Body of pancreas (tissue), 4 donors: ENCODE data around the gene PAN2. TPM values are rescaled to one million over a fixed set of nuclear protein-coding genes. Genes with fewer than 3 reads are reported as not detected.
A peak's percentile ranks its signal among the peaks of the same experiment; 100 is the strongest.

Experiments
- ATAC-seq: fragments of 150-250 bp; one replicate; pipeline ENCODE4 v1.9.1; 2016
- DNase-seq, 4 donors: peaks; one replicate each; pipeline ENCODE4 v3.0.0-alpha.2; 2019
- H3K27ac ChIP-seq, 4 donors: fragments of 200-600 bp; sonication (generic); 1 replicate in 3 of 4; 2 replicates in 1 of 4; pipeline versions ENCODE4 v1.5.1 to v1.6.1; 2016 to 2019; ENCODE audit warnings: mild to moderate bottlenecking in 1 of 4, mixed read lengths in 1 of 4, moderate library complexity in 1 of 4
- H3K27me3 ChIP-seq, 2 donors: fragments of 200-600 bp; sonication (generic); one replicate each; pipeline ENCODE4 v1.6.0; 2016; ENCODE audit warnings: mild to moderate bottlenecking in 1 of 2
- H3K36me3 ChIP-seq, 2 donors: fragments of 200-600 bp; sonication (generic); replicated peaks in 1 of 2; 2 replicates each; pipeline ENCODE4 v1.5.1; 2016; ENCODE audit warnings: low read depth in 2 of 2; ENCODE audit not compliant: insufficient read depth in 1 of 2
- H3K4me1 ChIP-seq: fragments of 200-600 bp; sonication (generic); one replicate; pipeline ENCODE4 v1.6.0; 2016
- H3K4me3 ChIP-seq, 2 donors: fragments of 200-600 bp; sonication (generic); 1 replicate in 1 of 2; 2 replicates in 1 of 2; pipeline ENCODE4 v1.5.1; 2016 to 2019
- H3K9me3 ChIP-seq, 3 donors: fragments of 200-600 bp; sonication (generic); 1 replicate in 2 of 3; 2 replicates in 1 of 3; pipeline ENCODE4 v1.5.1; 2016
- POLR2A ChIP-seq, 3 donors: fragments of 450-650 bp; IDR thresholded peaks; one replicate each; pipeline ENCODE4 v1.6.1; 2016; ENCODE audit warnings: antibody characterized with exemption in 3 of 3, mild to moderate bottlenecking in 2 of 3
- WGBS, 2 donors: methylation state at CpG; one replicate each; pipeline ENCODE4 v1.1.5; 2017; 5-methylcytosine and 5-hydroxymethylcytosine counted together
- intact Hi-C: fragments of 100-400 bp; cut with DNase I; formaldehyde crosslinking; loops from one replicate; pipeline ENCODE4 v1.15.1; 2023
- total RNA-seq, 2 donors: library from RNA; depleted of rRNA; stranded (reverse); fragments of >200 nt; gene quantifications; one replicate each; pipeline ENCODE4 v1.1.0, GENCODE V29; 2016
- TF ChIP-seq, protein P1 (sequence below), 7 experiments: fragments of 450-650 bp in 4 of 7; fragments of 200-600 bp in 3 of 7; sonication (generic) in 3 of 7; IDR thresholded peaks; one replicate each; pipeline ENCODE4 v1.5.1; 2016 to 2019; ENCODE audit warnings: antibody characterized with exemption in 7 of 7

PAN2 gene, protein sequence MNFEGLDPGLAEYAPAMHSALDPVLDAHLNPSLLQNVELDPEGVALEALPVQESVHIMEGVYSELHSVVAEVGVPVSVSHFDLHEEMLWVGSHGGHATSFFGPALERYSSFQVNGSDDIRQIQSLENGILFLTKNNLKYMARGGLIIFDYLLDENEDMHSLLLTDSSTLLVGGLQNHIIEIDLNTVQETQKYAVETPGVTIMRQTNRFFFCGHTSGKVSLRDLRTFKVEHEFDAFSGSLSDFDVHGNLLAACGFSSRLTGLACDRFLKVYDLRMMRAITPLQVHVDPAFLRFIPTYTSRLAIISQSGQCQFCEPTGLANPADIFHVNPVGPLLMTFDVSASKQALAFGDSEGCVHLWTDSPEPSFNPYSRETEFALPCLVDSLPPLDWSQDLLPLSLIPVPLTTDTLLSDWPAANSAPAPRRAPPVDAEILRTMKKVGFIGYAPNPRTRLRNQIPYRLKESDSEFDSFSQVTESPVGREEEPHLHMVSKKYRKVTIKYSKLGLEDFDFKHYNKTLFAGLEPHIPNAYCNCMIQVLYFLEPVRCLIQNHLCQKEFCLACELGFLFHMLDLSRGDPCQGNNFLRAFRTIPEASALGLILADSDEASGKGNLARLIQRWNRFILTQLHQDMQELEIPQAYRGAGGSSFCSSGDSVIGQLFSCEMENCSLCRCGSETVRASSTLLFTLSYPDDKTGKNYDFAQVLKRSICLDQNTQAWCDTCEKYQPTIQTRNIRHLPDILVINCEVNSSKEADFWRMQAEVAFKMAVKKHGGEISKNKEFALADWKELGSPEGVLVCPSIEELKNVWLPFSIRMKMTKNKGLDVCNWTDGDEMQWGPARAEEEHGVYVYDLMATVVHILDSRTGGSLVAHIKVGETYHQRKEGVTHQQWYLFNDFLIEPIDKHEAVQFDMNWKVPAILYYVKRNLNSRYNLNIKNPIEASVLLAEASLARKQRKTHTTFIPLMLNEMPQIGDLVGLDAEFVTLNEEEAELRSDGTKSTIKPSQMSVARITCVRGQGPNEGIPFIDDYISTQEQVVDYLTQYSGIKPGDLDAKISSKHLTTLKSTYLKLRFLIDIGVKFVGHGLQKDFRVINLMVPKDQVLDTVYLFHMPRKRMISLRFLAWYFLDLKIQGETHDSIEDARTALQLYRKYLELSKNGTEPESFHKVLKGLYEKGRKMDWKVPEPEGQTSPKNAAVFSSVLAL
- 10 to 100 TPM; 47.2 to 59.0 TPM for total RNA-seq

DNA sequence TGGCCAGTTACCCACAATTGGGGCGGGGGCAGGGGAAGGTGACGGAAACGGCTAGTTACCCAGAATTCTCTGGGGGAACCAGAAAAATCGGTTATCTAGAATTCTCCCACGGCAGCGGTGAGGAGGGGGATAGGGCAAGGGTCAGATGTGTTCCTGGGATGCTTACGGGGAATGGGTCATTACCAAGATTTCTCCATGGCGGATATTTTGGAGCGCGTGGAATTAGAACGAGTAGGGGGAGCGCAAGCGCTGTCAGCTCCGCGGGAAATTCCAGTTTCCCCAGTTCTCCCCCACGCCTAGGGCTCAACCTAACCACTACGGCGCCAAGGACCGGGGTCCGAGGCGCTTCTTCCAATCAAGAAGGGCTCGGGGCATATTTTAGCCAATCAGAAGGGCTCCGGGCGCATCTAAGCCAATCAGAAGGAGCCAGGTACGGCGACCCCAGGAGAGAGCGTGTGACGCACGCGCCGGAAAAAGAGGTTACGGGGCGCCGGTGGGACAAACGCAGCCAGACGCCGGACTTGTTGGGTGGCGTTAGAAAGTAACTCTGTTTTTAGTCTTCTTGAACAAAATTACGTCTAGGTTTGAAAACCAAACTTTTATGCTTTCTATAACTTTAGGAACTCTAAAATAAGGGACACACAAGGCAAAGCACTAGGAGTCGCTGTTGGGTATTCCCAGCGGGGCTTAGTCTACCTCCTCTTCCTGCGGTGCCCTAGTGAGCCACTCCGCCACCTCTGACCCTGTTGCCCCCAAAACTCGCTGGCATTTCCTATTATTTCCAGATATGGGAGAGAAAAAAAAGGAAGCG lies at the start of gene PAN2:
Gene PAN2 (minus strand): TSS at position 322 of the 811 bp plus-strand sequence. CDS start 906 bp downstream, outside the sequence.
- 0 to 1% methylated on average over 40 to 45 of the region's 45 CpGs for WGBS, 2 donors
- DNase-seq: peak; percentile 96 to 99 (median 97)
- intact Hi-C loops: no loop called here
- Histone ChIP-seq H3K9me3 (no peaks in the 10 kb centered on the region), H3K4me1 (peaks cover 15% of the 10 kb centered on the region), H3K36me3 (no peaks in the 10 kb centered on the region), H3K27ac (peak within 1 kb of the TSS; percentile 94 to 99 (median 98)), H3K27me3 (no peaks in the 10 kb centered on the region), H3K4me3 (peak within 1 kb of the TSS; percentile 21 to 32)
- peak; percentile 99 for ATAC-seq
- TF ChIP-seq, protein P1, sequence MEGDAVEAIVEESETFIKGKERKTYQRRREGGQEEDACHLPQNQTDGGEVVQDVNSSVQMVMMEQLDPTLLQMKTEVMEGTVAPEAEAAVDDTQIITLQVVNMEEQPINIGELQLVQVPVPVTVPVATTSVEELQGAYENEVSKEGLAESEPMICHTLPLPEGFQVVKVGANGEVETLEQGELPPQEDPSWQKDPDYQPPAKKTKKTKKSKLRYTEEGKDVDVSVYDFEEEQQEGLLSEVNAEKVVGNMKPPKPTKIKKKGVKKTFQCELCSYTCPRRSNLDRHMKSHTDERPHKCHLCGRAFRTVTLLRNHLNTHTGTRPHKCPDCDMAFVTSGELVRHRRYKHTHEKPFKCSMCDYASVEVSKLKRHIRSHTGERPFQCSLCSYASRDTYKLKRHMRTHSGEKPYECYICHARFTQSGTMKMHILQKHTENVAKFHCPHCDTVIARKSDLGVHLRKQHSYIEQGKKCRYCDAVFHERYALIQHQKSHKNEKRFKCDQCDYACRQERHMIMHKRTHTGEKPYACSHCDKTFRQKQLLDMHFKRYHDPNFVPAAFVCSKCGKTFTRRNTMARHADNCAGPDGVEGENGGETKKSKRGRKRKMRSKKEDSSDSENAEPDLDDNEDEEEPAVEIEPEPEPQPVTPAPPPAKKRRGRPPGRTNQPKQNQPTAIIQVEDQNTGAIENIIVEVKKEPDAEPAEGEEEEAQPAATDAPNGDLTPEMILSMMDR (IDR thresholded peaks at IDR 0.05): peak; percentile 8 to 69 (median 59)
- TF ChIP-seq POLR2A (IDR thresholded peaks at IDR 0.05): peak; percentile 45 to 85 (median 84)

DNA sequence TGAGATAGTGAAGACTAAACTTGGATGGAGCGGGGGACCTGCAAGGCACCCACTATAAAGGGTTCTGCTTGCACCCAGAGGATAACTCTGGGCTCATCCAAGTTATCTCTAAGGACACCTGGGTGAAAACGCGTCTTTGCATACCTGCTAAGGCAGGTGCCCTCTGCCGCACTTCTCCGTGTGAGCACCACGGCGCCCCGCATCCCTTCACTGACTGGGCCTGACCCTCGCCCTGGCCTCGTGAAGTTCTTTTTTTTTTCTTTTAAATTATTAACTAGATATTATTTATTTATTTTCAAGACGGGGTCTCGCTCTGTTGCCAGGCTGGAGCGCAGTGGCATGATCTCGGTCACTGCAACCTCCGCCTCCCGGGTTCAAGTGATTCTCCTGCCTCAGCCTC lies 48.8 kb upstream of the PAN2 start:
- H3K27ac ChIP-seq: no peak overlapping the region
- H3K9me3 ChIP-seq: no peaks in the 10 kb centered on the region
- no peak overlapping the region for H3K4me3 ChIP-seq
- DNase-seq (no peak), ATAC-seq (no peak)
- H3K4me1 ChIP-seq: no peaks in the 10 kb centered on the region
- TF ChIP-seq, protein P1 (IDR thresholded peaks at IDR 0.05): no peak
- TF ChIP-seq POLR2A (IDR thresholded peaks at IDR 0.05): no peak
- no peaks in the 10 kb centered on the region for H3K27me3 ChIP-seq
- no peaks in the 10 kb centered on the region for H3K36me3 ChIP-seq
- WGBS, 2 donors: 83% methylated on average over 16 of the region's 16 CpGs
- intact Hi-C loops: no loop called here

DNA sequence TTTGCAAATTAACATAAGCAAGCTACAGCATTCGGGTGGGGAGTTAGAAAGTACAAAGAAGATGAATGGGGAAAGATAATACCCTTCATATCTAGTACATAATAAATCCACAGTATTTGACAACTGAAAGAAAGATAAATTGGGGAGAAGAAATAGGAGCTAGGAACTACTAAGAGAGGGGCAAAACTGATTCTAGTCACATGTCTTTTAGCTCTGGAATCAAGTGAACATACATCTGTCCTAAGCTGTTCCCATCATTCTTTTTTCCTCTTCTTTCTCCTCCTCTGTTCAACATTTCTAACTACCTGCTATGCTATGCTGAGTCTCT lies 44.2 kb upstream of the PAN2 start:
- no peaks in the 10 kb centered on the region for H3K36me3 ChIP-seq
- WGBS, 2 donors: 11 to 31% methylated on average over 1 of the region's 1 CpG
- no peaks in the 10 kb centered on the region for H3K4me1 ChIP-seq
- no peaks in the 10 kb centered on the region for H3K9me3 ChIP-seq
- ATAC-seq (no peak), DNase-seq (no peak)
- no peak overlapping the region for H3K27ac ChIP-seq
- no peaks in the 10 kb centered on the region for H3K27me3 ChIP-seq
- TF ChIP-seq, protein P1 (IDR thresholded peaks at IDR 0.05): no peak
- TF ChIP-seq POLR2A (IDR thresholded peaks at IDR 0.05): no peak
- no peak overlapping the region for H3K4me3 ChIP-seq
- intact Hi-C loops: no loop called here

DNA sequence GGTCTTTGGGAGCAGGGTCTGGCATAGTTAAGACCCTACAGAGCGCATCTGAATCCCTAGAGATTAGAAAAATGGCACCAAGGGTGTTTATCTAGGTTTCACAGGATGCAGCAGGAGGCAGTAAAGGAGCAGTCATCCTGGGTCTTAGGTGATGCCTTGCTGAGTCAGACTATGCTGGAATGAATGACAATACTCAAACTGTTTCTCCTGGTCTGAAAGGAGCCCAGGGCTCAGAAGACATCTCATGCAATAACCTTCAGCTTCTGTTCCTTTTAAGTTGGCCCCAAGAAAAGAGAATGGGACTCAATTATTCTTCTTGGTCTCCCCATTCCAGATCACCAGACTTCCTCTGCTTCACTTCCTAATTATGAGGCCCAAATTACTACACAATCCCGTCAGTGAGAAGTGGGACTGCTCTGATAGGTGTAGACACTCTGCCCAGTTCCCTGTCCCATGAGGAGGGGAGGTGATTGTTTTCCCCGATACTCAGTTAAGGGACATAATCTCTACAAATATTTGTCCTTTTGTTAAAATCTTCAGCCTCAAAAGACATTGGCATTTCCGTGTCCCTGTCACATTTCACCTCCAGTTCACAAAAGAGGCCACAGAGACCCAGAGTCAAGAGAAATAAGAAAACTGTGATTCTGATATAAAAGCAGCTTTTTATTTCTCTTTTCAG lies 43.6 kb upstream of the PAN2 start:
- Histone ChIP-seq H3K4me3 (no peak overlapping the region), H3K9me3 (no peaks in the 10 kb centered on the region), H3K36me3 (no peaks in the 10 kb centered on the region), H3K27me3 (no peaks in the 10 kb centered on the region), H3K27ac (no peak overlapping the region), H3K4me1 (no peaks in the 10 kb centered on the region)
- no peak for ATAC-seq
- TF ChIP-seq, protein P1 (IDR thresholded peaks at IDR 0.05): peak in 1 of 7 experiments; percentile 17
- no peak for TF ChIP-seq POLR2A (IDR thresholded peaks at IDR 0.05)
- DNase-seq: no peak
- WGBS, 2 donors: 60% methylated on average over 4 of the region's 4 CpGs
- intact Hi-C loops: no loop called here
